Right hindlimb (tissue), 1 donor: ENCODE results near the gene TXNRD2.
A peak's percentile ranks its signal among the peaks of the same experiment; 100 is the strongest.
"Not testable (repeated sequence)": the region's sequence is repeated elsewhere in the genome, so short reads cannot be mapped to it uniquely, and the experiment has no call there.

Experiments used
- DNase-seq: peaks from one replicate; pipeline ENCODE4 v3.0.0-alpha.2; 2018

The TXNRD2 gene

DNA sequence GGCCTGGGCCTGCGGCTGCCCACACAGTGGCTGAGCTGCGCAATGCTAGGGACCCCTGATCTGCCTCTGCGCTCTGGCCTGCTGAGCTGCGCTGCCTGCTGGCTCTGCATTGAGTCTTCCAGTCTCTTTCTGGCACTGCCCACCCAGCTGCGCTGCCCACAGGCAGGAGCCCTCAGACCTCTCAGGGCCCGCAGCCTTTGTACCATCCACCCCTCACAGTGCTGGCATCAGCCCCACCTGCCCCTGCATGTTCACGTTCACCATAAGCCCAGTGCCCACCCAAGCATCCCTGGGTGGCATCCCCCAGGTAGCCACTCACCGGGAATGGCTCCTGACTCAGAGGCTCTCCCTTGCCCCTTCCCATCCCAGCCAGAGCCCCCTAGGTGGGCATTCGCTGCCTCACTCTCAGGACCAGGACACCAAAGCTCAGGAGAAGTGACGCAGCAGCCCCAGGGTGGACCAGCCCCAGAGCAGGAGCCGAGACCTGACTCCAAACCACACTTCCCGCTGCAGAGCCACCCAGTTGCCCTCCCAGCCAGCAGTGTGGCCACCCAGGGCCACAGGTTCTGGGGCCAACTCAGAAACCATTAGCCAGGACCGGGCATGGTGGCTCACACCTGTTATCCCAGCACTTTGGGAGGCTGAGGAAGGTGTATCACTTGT is 21.8 kb downstream of the TXNRD2 start:
- DNase-seq: no peak

DNA sequence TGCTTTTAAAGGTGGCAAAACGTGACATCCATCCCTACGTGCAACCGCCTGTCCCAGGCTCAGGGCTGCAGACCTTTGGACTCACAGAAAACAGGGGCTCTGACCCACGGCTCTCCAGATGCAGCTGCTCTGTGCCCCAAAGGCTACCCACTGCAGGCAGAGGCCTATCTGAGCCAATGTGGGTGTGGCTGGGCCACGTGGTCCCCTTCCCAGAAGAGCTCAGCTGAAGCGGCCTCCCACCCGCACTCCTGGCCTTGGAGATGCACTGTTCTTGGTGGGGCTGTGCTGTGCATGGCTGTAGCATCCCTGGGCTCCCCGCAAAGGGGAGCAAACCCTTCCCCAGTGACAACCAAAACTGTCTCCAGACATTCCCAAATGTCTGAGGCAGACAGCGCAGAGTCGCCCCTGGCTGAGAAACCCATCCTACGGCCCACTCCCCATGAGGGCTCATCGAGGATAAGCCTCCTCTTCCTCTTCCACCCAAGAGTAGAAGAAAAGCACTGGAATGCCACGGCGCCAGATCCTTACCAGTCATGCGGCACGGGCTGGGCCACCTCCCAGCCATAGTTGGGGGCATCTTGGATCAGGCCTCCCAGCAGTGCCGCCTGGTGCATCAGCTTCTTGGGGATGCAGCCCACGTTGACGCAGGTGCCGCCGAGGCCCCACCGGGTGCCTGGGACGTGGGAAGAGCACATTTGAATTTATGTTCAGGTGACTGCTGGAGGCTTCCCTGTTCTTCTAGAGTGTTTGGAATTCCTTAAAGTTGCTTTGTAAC is 23.1 kb downstream of the TXNRD2 start:
- DNase-seq: no peak

DNA sequence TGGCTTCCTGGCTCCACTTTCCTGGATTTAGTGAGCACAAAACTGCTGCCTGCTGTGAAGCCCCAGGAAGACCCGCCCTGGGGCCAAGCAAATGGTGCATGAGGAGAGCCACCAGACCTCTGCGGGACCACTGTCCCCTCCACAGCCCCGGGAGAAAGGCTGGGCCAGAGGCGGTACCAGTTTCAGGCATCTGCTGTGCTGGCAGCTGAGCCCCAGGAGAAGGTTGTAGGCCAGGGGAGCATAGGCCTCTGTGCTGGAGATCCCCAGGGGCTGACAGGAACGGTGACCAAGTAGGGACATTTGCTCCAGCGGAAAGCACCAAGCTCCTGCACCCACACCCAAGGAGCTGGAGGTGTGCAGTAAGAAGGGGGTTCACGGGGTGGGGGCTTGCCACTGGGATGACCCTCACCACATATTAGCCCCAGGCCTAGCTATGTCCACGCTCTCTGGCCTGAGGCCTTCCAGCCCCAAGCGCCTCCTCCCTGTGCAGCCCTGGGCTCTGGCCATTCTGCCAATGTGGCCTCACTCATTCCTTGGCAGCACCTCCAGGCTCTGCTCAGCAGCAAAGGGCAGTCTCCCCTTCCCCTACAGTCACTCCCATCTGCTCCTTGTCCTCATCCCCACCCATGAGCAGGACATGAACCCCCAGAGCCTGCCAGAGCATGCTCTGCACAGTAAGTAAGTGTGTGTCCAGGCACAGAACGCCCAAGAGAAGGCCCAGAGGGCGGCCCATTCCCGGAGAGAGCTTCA is 24.1 kb downstream of the TXNRD2 start:
- no peak for DNase-seq

DNA sequence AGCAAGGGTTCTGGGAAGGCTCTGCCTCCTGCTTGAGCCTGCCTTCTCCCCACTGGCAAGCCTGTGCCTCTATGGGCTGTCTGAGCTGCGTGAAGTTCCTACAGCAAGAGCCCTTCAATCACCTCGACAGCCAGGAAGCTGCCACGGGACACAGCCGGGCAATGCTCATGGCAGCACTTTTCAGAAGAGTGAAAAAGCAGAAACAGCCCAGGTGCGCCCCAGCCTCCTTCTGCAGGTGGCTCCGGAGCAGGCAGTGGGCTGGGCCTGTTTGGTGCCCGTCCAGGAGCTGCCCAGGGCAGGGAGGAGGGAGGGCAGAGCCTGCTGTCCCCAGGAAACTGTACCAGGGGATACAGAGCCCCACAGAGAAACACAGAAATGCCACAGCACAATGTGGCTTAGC is 24.7 kb downstream of the TXNRD2 start:
- no peak for DNase-seq

DNA sequence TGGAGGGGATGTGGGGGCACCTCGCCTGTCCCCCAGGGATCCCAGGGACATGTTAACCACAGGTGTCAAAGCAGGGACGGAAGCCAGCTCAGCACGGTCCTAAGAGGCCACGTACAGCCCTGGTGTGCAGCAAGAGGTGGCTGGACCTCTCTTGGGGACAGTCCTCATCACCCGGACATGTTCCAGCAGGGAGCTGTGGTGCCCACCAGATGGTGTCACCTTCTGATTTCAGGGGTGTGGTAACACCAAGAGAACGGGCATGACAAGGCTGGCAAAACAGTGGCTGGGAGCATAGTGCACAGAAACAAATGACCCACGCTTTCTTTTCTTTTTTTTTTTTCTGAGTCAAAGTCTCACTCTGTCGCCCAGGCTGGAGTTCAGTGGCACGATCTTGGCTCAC is 25.6 kb downstream of the TXNRD2 start:
- DNase-seq: no peak

DNA sequence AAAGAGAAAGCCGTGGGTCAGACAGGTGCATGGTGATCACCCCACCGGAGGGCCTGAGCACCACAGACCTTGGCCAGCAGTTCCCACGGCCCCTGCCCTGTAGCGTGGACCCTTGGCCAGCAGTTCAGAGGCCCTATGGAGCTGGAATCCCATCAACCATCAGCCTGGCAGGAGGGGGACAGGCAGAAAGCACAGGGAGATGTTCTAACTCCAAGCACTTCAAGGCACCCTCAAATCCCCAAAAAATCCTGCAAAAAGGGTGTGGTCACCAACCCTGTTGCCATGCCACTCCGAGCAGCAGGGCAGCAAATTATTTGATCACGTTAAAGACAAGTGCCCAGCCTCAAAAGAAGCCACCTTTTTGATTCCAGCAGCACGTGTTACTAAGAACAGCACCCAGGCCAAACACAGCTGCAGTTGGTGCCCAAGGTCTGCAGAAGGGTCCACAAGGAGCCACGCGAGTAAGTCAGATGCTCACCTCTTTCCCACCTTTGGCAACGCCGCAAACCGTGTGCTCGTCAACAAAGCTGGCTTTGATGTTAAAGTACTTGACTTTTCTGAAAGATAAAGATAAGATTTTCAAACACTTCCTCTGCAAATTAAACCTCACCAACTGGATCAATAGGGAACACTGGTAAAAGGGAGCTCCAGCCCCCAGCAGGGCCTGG is 26.2 kb downstream of the TXNRD2 start:
- DNase-seq: no peak

DNA sequence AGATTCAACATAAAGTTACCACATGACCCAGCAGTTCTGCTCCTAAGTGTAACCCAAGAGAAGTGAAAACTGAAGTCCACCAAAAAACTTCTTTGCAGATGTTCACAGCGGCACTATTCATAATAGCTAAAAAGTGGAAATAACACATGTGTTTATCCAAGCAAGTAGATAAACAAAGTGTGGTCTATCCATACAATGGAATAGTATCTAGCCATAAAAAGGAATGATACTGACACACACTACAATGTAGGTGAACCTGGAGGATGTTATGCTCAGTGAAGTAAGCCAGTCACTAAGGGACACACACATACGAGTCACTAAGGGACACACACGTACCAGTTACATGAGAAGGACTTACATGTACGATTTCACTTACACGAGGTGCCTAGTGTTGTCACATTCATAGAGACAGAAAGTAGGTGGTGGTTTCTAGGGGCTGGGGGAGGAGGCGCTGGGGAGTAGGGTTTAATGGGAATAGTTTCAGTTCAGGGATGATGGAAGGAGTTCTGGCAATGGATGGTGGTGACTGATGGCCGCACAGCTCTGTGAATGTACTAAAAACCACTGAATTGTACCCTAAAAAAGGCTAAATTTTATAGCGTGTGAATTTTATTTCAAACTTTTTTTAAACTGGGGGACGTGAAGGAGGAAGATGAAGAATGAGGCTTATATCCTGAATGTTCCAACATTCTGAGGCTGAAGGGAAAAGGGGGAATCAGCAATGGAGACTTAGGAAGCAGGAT is 27.2 kb downstream of the TXNRD2 start:
- no peak for DNase-seq

DNA sequence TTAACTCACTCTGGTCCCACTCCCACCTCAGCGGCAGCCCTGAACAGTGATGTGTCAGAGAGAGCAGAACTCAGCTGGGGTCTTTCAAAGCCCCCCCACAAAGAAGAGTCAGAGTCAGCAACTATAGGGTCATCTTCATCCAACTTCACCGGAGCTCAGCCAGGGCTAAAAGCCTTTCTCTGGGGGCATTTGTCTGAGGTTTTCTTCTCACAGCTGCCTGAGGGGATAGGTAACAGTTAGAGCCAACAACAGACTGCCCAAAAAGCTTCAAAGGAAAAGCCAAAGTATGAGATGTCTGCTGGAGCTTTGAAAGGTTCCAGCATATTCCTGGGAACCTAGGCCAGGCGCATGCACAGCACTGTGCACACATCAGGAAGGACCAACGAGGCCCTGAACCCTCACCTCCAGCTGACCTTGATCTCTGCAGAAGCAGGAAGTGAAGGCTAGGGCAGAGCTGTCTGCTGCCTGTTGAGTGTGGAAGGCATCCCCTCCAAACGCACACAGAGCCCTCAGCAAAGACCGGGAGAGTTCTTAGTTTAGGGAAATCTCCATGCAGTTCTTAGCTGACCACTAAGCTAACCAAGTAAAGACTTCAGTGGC is 28.2 kb downstream of the TXNRD2 start:
- no peak for DNase-seq

DNA sequence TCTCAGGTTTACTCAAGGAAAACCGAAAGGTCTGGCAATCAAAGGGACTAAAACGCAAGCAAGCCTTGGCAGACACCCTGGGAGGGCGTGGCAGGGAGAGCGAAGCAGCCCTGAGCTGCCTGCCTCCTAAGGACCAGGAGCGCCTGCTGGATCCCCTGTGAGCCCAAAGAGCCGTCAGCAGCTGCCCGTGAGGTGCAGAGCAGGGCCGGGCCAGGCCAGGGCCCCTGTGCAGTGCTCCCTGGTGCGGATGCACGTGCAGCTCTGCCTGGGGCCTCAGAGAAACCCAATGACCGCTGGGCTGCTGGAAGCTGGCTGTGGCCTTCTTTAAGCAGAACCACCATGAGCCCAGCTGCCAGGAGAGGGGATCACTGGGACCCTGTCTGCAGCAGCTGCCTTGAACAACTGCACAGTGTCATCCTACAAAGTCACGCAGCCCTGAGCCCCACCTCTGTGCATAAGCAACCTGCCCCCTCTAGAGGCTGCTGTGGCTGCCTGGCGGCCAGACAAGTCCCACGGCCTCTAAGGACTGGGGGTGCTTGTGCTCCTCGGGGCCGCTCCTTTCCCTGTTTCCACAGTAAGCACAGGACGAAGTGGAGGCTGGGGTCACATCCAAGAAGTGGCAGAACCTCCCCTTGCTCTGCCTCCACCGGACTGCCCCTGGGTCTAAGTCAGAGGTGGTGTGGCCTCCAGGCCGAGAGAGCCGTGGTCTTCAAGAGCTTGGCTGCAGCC is 29.2 kb downstream of the TXNRD2 start:
- peak; percentile 79 for DNase-seq

DNA sequence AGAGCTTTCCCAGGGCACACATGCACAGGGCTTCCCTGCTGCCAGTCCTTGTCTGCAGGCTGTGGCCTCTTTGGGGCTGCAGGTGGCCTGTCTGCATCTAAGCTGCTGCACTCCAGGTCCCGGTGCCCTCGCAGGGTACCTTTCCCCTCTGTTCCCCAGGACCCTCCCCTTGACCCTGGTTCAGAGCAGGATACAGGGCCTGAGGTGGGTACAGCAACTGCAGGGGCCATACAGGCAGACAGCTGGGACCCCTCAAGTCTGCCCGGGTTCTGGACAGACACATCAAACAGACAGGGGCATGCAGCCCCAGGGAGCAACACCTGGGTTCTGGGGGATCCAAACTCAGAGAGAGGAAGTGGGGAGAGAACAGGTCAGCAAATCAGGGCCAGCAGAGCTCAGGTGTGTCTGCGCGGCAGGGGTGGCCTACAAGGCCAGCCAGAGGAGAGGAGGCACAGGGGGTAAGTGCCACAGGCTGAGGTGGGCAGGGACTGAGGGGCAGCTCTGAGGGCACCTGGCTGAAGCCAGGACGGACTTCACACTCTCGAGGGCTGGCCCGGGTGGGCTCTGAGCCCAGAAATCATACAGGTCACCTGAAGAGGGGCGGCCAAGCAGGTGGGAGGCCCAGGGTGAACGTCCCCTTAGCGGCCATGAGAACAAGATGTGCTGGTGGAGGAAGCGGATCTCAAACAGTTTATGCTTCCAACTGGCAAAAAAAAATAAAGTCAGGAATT is 29.9 kb downstream of the TXNRD2 start:
- DNase-seq: no peak

DNA sequence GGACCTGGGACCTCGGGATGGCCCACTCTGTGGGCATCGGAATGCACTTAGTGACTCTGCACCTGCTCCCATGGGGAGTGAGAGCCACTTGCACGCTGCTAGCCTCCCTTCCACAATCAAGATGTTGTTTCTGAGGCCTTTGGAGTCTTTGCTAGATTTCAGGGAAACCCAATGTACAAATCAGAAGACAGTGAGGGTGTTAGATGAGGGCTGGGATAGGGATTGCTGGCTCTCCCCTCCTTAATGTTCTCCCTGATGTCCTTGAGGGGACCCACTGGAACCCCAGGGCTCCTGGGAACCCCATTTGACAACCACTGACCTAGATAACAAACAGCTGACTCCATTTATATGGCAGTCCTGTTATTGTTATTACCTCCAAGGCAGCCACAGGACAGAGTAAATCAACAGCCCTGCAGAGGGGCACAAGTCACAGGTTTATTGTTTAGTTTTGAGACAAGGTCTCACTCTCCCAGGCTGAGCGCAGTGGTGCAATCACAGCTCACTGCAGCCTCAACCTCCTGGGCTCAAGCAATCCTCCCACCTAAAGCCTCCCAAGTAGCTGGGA is 31.4 kb downstream of the TXNRD2 start:
- DNase-seq: no peak

DNA sequence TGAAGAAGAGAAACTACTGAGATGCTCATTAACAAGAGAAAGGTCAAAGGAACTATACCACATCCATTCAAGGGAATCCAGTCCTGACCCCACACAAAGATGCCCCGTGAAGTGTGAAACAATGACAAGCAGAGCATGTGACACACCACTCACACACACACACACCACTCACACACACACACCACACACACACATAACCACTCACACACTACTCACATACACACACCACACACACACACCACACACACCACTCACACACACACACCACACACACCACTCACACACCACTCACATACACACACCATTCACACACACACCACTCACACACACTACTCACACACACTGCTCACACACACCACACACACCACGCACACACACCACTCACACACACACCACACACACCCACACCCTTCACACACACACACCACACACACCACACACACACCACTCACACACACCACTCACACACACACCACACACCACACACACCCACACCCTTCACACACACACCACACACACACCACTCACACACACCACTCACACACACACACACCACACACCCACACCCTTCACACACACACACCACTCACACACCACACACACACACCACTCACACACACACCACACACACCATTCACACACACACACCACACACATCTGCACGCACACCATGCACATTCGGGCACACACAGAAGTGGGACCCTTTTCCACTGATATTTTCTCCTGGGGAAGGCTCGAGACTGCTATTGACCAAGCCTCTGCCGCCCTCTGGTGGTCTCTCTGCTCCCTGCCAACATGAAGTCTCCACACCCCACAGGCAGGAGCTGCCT is 32.1 kb downstream of the TXNRD2 start:
- peak; percentile 89 for DNase-seq

DNA sequence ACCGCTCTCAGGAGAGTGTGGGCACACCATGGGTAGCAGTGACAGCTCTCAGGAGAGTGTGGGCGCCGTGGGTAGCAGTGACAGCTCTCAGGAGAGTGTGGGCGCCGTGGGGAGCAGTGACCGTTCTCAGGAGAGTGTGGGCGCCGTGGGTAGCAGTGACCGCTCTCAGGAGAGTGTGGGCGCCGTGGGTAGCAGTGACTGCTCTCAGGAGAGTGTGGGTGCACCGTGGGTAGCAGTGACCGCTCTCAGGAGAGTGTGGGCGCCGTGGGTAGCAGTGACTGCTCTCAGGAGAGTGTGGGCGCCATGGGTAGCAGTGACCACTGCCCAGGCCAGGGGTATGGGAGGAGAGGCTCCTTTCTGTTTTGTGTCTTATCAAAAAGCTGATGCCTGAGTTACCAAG is 33.7 kb downstream of the TXNRD2 start:
- DNase-seq: not testable (repeated sequence)

DNA sequence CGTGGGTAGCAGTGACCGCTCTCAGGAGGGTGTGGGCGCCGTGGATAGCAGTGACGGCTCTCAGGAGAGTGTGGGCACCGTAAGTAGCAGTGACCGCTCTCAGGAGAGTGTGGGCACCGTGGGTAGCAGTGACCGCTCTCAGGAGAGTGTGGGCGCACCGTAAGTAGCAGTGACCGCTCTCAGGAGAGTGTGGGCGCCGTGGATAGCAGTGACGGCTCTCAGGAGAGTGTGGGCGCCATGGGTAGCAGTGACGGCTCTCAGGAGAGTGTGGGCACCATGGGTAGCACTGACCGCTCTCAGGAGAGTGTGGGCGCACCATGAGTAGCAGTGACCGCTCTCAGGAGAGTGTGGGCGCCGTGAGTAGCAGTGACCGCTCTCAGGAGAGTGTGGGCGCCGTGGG is 34.8 kb downstream of the TXNRD2 start:
- DNase-seq: not testable (repeated sequence)

DNA sequence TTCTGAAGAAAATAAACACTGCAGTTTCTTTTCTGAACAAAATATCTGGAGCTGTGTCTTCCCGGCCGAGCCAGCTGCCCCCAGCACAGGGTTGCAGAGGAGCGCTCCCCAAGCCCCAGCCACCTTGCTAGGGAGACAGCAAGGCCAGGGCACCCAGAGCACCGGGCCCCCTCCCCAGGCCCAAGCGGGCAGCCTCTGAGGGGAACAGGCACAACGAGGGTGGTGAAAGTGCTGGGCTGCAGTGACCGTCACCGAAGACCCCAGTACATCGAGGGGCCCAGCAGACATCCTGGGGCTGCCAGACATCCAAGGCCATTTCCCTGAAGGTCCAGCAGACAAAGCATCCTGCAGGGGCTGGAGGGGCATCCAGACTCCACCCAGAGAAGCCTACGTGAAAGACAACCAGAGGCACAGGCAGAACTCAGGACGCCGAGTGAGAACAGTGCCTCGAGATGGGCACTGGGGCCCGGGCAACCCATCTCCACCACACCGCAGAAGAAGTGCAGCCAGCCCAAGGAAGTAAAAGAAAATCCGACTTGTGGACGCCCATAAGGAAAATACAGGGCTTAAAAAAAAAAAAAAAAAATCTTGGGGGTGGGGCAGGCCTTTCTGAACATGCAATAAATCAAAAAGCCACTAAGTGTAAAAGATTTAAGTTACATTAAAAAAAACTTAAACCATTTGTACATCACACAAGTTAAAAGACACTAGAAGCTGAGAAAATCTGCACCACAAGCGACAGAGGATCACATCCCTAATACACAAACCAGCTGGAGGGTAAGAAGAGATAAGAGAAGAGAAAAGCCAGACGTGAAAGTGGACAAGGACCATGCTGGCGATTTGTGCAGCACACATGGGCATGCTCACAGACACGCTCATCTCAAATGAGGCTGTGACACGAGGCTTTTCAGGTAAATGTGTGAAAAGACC is 36.0 kb downstream of the TXNRD2 start:
- no peak for DNase-seq

DNA sequence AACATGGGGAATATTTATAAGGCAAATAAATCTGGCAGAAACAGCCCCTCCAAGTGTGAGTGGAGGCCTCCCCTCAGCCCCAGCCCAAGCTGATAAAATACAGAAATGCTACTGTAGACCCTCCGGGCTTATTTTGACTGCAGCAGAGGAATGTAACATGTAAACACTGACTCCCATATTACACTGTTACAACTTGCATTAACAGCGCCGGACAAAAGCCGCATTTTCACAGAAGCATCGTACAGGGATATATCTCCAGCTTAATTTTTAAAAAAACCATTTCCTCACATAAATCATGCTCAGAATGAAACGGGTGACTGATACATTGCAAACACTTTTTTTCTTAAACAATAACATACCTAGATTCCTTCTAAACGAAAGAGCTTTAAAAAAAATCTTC is 36.7 kb downstream of the TXNRD2 start:
- DNase-seq: no peak

DNA sequence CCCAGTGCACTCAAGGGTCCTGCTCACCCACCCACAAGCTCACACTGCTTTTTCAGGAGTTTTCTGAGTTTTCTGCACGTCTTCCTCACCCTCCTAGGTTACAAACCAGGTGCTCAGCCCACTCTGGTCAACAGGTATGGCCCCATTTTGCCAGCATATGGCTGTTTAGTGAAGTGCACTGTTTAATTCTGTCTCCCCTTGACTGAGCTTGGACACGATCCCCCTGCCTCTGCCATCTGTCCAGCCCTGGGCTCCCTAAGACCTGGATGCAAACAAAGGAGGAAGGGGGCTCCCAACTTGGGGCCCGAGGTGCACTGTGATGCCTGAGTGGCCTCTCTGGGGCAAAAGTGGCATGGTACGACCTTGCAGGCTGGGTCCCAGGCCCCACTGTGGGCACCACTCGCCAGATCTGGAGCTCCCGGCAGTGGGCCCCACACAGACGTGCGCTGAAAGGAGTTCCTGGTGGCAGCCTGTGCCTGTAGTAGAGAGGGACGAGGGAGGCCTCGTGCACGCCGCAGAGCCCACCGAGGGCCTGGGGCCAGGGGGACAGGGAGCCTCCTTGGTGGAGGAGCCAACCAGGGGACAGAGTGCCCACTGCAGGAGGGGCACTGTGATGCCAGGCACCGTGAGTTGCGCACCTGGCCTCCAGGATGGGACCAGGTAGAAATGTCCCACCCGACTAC is 37.3 kb downstream of the TXNRD2 start:
- DNase-seq: no peak

DNA sequence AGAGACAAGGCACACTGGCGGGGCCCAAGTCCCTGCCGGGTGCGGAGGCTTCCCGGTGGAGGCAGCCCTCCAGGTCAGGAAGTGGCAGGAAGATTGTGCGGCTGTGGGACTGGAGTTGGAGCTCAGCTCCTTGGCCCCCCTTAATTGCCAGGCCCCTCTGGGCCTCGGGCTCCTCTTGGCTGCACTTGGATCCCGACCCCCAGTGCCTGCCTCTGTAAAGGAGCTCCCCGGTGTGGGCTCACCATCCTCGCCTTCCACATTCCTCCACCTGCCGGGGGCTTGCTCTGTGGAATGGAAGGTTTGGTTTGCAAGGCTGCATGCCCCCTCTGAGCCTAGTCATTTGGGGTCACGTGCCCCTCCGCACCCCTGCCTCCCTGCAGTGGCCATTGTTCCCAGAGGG is 38.1 kb downstream of the TXNRD2 start:
- DNase-seq: no peak
